Measurements from ENCODE around the gene LTBR. TPM values are rescaled to one million over a fixed set of nuclear protein-coding genes. Genes with fewer than 3 reads are reported as not detected.

Gene LTBR
- total RNA-seq, 1 experiment from 2014 or later = 3.1 TPM

DNA sequence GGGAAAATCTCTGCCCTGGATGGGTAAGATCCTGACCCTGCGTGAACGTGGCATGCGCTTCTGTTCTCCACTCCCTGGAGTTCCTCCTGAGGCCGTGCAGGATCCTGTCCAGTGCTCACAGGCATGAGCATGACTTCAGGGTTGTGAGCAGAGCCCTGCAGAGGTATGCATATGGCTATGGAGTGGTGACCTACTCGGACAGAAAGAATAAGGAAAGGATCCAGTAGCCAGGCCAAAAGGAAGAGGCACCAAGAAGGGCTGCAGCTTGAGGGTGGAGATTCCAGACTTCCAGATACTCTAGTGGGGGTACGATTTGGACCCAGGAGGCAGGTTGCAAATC is 40.0 kb downstream of the LTBR start:
- DNase-seq (ENCODE audit: low read depth, low spot score) = no peak
- peak; percentile 65 for ATAC-seq
- Histone ChIP-seq H3K36me3 (ENCODE audit: control insufficient read depth, insufficient read depth, low read length) (no peaks in the 10 kb centered on the region), H3K4me3 (ENCODE audit: low read depth in 2 of 2, low read length in 2 of 2) (no peak overlapping the region), H3K27me3 (ENCODE audit: control insufficient read depth, insufficient read depth, low read length) (no peaks in the 10 kb centered on the region), H3K4me1 (ENCODE audit: control insufficient read depth, insufficient read depth, low read length) (no peaks in the 10 kb centered on the region), H3K9me3 (ENCODE audit: control insufficient read depth, insufficient read depth, low read depth, low read length) (no peaks in the 10 kb centered on the region), H3K27ac (ENCODE audit: low read length) (no peak overlapping the region)
- no TSS peak for BruUV-seq (replicated peaks)
- intact Hi-C loops (cut with micrococcal nuclease; ENCODE audit: unreplicated experiment) (no loop called here), in situ Hi-C loops (cut with HindIII; ENCODE audit: low pct_unique_long_range_greater_than_20kb, low sequenced_read_pairs) (no loop called here)
- TF ChIP-seq, protein P1, sequence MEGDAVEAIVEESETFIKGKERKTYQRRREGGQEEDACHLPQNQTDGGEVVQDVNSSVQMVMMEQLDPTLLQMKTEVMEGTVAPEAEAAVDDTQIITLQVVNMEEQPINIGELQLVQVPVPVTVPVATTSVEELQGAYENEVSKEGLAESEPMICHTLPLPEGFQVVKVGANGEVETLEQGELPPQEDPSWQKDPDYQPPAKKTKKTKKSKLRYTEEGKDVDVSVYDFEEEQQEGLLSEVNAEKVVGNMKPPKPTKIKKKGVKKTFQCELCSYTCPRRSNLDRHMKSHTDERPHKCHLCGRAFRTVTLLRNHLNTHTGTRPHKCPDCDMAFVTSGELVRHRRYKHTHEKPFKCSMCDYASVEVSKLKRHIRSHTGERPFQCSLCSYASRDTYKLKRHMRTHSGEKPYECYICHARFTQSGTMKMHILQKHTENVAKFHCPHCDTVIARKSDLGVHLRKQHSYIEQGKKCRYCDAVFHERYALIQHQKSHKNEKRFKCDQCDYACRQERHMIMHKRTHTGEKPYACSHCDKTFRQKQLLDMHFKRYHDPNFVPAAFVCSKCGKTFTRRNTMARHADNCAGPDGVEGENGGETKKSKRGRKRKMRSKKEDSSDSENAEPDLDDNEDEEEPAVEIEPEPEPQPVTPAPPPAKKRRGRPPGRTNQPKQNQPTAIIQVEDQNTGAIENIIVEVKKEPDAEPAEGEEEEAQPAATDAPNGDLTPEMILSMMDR (IDR thresholded peaks at IDR 0.05) = no peak
- TF ChIP-seq POLR2AphosphoS5 (IDR thresholded peaks at IDR 0.05; ENCODE audit: low read depth, low read length) (no peak), TCF7L2 (IDR thresholded peaks at IDR 0.05; ENCODE audit: low read depth, low read length) (no peak), SIN3A (IDR thresholded peaks at IDR 0.05; ENCODE audit: borderline replicate concordance, insufficient read depth, low read depth, low read length) (no peak)
- TF ChIP-seq, protein P2, sequence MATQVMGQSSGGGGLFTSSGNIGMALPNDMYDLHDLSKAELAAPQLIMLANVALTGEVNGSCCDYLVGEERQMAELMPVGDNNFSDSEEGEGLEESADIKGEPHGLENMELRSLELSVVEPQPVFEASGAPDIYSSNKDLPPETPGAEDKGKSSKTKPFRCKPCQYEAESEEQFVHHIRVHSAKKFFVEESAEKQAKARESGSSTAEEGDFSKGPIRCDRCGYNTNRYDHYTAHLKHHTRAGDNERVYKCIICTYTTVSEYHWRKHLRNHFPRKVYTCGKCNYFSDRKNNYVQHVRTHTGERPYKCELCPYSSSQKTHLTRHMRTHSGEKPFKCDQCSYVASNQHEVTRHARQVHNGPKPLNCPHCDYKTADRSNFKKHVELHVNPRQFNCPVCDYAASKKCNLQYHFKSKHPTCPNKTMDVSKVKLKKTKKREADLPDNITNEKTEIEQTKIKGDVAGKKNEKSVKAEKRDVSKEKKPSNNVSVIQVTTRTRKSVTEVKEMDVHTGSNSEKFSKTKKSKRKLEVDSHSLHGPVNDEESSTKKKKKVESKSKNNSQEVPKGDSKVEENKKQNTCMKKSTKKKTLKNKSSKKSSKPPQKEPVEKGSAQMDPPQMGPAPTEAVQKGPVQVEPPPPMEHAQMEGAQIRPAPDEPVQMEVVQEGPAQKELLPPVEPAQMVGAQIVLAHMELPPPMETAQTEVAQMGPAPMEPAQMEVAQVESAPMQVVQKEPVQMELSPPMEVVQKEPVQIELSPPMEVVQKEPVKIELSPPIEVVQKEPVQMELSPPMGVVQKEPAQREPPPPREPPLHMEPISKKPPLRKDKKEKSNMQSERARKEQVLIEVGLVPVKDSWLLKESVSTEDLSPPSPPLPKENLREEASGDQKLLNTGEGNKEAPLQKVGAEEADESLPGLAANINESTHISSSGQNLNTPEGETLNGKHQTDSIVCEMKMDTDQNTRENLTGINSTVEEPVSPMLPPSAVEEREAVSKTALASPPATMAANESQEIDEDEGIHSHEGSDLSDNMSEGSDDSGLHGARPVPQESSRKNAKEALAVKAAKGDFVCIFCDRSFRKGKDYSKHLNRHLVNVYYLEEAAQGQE (IDR thresholded peaks at IDR 0.05; ENCODE audit: insufficient read depth in 1 of 2, low read depth in 2 of 2, low read length in 1 of 2) = no peak
- CTCF ChIA-PET = no interaction called here
- POLR2A ChIA-PET = interaction anchor here (0.6 kb wide), 1 partner anchor 445 kb away, joined by 5 read pairs; no protein-coding TSS in a partner anchor

DNA sequence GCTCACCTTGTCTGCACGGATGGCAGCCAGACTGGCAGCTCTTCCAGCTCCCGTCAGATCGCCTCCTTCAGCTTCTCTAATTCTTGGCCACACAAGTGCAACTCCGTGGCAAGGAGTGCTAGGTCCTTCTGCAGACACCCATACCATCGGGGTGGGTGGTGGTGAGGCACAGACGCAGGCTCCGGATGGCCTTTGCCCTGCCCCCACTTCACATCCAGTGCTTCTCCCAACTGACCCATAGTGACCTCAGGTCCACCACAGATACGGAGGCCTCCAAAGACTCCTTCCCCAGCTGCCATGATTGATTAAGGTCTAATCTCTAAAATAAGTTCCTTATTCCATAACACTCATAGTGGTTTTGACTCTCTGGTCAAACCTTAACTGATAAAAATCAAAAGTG is 40.9 kb downstream of the LTBR start:
- no peak for ATAC-seq
- Histone ChIP-seq H3K4me3 (ENCODE audit: low read depth in 2 of 2, low read length in 2 of 2) (no peak overlapping the region), H3K27me3 (ENCODE audit: control insufficient read depth, insufficient read depth, low read length) (no peaks in the 10 kb centered on the region), H3K27ac (ENCODE audit: low read length) (no peak overlapping the region), H3K36me3 (ENCODE audit: control insufficient read depth, insufficient read depth, low read length) (no peaks in the 10 kb centered on the region), H3K4me1 (ENCODE audit: control insufficient read depth, insufficient read depth, low read length) (no peaks in the 10 kb centered on the region; the same call in 1 of the 2 replicates), H3K9me3 (ENCODE audit: control insufficient read depth, insufficient read depth, low read depth, low read length) (no peaks in the 10 kb centered on the region)
- POLR2A ChIA-PET = no interaction called here
- CTCF ChIA-PET = no interaction called here
- intact Hi-C loops (cut with micrococcal nuclease; ENCODE audit: unreplicated experiment) = no loop called here
- TF ChIP-seq, protein P2 (IDR thresholded peaks at IDR 0.05; ENCODE audit: insufficient read depth in 1 of 2, low read depth in 2 of 2, low read length in 1 of 2) = no peak
- TF ChIP-seq POLR2AphosphoS5 (IDR thresholded peaks at IDR 0.05; ENCODE audit: low read depth, low read length) = no peak
- TF ChIP-seq SIN3A (IDR thresholded peaks at IDR 0.05; ENCODE audit: borderline replicate concordance, insufficient read depth, low read depth, low read length) = no peak
- TF ChIP-seq, protein P1 (IDR thresholded peaks at IDR 0.05) = no peak
- no peak for TF ChIP-seq TCF7L2 (IDR thresholded peaks at IDR 0.05; ENCODE audit: low read depth, low read length)
- no peak for DNase-seq (ENCODE audit: low read depth, low spot score)
- BruUV-seq (replicated peaks) = no TSS peak
- in situ Hi-C loops (cut with HindIII; ENCODE audit: low pct_unique_long_range_greater_than_20kb, low sequenced_read_pairs) = no loop called here
